Body of pancreas (tissue), 4 donors: ENCODE measurements around the gene ZC3H18.

ENCODE experiments used
- CTCF ChIP-seq, 7 experiments: fragments of 450-650 bp in 4 of 7; fragments of 200-600 bp in 3 of 7; sonication (generic) in 3 of 7; IDR thresholded peaks; one replicate each; pipeline ENCODE4 v1.5.1; 2016 to 2019; ENCODE audit warnings: antibody characterized with exemption in 7 of 7
- POLR2A ChIP-seq, 3 donors: fragments of 450-650 bp; IDR thresholded peaks; one replicate each; pipeline ENCODE4 v1.6.1; 2016; ENCODE audit warnings: antibody characterized with exemption in 3 of 3, mild to moderate bottlenecking in 2 of 3

GRCh38 chr16:88640039-88640495 lies 69.9 kb downstream of the ZC3H18 start:
- TF ChIP-seq CTCF (IDR thresholded peaks at IDR 0.05) (no peak), POLR2A (IDR thresholded peaks at IDR 0.05) (no peak)
